OCI-LY7 (cell line): Measurements from ENCODE around the gene SNX32.

Experiments used
- EZH2phosphoT487 ChIP-seq: fragments of 200-600 bp; sonication (generic); IDR thresholded peaks from 2 replicates; pipeline ENCODE4 v1.6.1; 2018; ENCODE audit warnings: low read depth, borderline replicate concordance, mild to moderate bottlenecking, mixed run types, antibody characterized with exemption, low read length, moderate library complexity, mixed read lengths
- TF ChIP-seq, protein P1 (sequence below): fragments of 200-600 bp; sonication (generic); conservative IDR thresholded peaks from 2 replicates; pipeline ENCODE4 v1.5.1; 2014; ENCODE audit warnings: mild to moderate bottlenecking, antibody characterized with exemption, low read length, moderate library complexity, mixed read lengths

DNA sequence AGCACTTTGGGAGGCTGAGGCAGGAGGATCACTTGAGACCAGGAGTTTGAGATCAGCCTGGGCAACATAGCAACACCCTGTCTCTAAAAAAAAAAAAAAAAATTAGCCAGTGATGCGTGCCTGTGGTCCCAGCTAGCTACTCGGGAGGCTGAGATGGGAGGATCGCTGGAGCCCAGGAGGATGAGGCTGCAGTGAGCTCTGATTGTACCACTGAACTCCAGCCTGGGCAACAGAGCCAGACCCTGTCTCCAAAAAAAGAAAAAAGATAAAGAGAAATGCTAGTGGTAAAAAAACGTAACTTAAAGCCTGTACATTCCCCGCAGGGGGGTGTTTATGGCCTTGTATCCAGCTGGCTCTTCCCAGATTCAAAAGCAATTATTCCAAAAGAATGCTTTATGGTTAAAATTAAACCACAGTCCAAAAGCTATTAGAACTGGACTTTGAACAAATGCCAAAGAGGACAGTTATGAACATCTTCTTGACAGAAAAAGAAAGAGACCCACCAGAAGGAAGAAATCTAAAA, 16.4 kb upstream of the SNX32 start:
- TF ChIP-seq, protein P1, sequence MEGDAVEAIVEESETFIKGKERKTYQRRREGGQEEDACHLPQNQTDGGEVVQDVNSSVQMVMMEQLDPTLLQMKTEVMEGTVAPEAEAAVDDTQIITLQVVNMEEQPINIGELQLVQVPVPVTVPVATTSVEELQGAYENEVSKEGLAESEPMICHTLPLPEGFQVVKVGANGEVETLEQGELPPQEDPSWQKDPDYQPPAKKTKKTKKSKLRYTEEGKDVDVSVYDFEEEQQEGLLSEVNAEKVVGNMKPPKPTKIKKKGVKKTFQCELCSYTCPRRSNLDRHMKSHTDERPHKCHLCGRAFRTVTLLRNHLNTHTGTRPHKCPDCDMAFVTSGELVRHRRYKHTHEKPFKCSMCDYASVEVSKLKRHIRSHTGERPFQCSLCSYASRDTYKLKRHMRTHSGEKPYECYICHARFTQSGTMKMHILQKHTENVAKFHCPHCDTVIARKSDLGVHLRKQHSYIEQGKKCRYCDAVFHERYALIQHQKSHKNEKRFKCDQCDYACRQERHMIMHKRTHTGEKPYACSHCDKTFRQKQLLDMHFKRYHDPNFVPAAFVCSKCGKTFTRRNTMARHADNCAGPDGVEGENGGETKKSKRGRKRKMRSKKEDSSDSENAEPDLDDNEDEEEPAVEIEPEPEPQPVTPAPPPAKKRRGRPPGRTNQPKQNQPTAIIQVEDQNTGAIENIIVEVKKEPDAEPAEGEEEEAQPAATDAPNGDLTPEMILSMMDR: no peak
- no peak for TF ChIP-seq EZH2phosphoT487
